ENCODE measurements around the gene JKAMP. TPM values are rescaled to one million over a fixed set of nuclear protein-coding genes. Genes with fewer than 3 reads are reported as not detected.
"Not testable (repeated sequence)": the region's sequence is repeated elsewhere in the genome, so short reads cannot be mapped to it uniquely, and the experiment has no call there.

JKAMP gene
- total RNA-seq, result 23.7 TPM
- long read RNA-seq, transcript JKAMP-201 (7 exons, 1,726 nt), result major isoform, 7 of 20 reads
- long read RNA-seq, partial matches to known transcripts, result 0 of 20 reads
- long read RNA-seq, other reads (novel, unspliced or antisense), result 8 of 20 reads

- intact Hi-C loops (cut with DNase I), result loop anchor here (5.0 kb wide), 1 partner anchor 1498 kb away; the partner anchor contains the start of genes SLC38A6 and TRMT5
Measured at GRCh38 chr14:59483819-59484638, at the start of gene JKAMP, which contains the start of gene L3HYPDH. TSS of gene JKAMP (plus strand) at chr14:59484517. CDS start at chr14:59484590, 73 bp downstream. TSS of gene L3HYPDH (minus strand) at chr14:59484408. CDS start at chr14:59484316, 92 bp downstream.

GRCh38 chr14:59435101-59435500, 49.2 kb upstream of the JKAMP start:
- ATAC-seq, result no peak
- intact Hi-C loops (cut with DNase I), result no loop called here
- DNase-seq (ENCODE audit: missing footprints), result no peak

More at GRCh38 chr14:59483819-59484638, at the start of gene JKAMP, which contains the start of gene L3HYPDH:
- DNase-seq (ENCODE audit: missing footprints) (peak; percentile 100), ATAC-seq (peak; percentile 98)

GRCh38 chr14:59435987-59436386, 48.3 kb upstream of the JKAMP start:
- ATAC-seq, result no peak
- intact Hi-C loops (cut with DNase I), result no loop called here
- no peak for DNase-seq (ENCODE audit: missing footprints)

GRCh38 chr14:59438195-59438647, 46.1 kb upstream of the JKAMP start:
- no peak for DNase-seq (ENCODE audit: missing footprints)
- intact Hi-C loops (cut with DNase I), result no loop called here
- no peak for ATAC-seq

- DNase-seq (ENCODE audit: missing footprints) (no peak), ATAC-seq (peak; percentile 77)
- intact Hi-C loops (cut with DNase I), result no loop called here
Measured at GRCh38 chr14:59439256-59439965, 44.9 kb upstream of the JKAMP start.

GRCh38 chr14:59448673-59449072, 35.6 kb upstream of the JKAMP start:
- ATAC-seq; DNase-seq (ENCODE audit: missing footprints); intact Hi-C loops (cut with DNase I): not testable (repeated sequence)

- no peak for ATAC-seq
- DNase-seq (ENCODE audit: missing footprints), result no peak
- intact Hi-C loops (cut with DNase I), result no loop called here
Measured at GRCh38 chr14:59450716-59451115, 33.6 kb upstream of the JKAMP start.

GRCh38 chr14:59451849-59452248, 32.5 kb upstream of the JKAMP start:
- intact Hi-C loops (cut with DNase I), result no loop called here
- ATAC-seq, result no peak
- no peak for DNase-seq (ENCODE audit: missing footprints)

GRCh38 chr14:59454139-59454538, 30.2 kb upstream of the JKAMP start:
- peak; percentile 91 for ATAC-seq
- DNase-seq (ENCODE audit: missing footprints), result no peak
- intact Hi-C loops (cut with DNase I), result no loop called here

- intact Hi-C loops (cut with DNase I), result no loop called here
- ATAC-seq (no peak), DNase-seq (ENCODE audit: missing footprints) (no peak)
Measured at GRCh38 chr14:59455411-59455810, 28.9 kb upstream of the JKAMP start.

GRCh38 chr14:59458486-59458885, 25.8 kb upstream of the JKAMP start:
- ATAC-seq (no peak), DNase-seq (ENCODE audit: missing footprints) (no peak)
- intact Hi-C loops (cut with DNase I), result no loop called here

GRCh38 chr14:59460378-59460777, 23.9 kb upstream of the JKAMP start:
- no peak for ATAC-seq
- no peak for DNase-seq (ENCODE audit: missing footprints)
- intact Hi-C loops (cut with DNase I), result no loop called here

GRCh38 chr14:59461891-59462290, 22.4 kb upstream of the JKAMP start:
- ATAC-seq (no peak), DNase-seq (ENCODE audit: missing footprints) (no peak)
- intact Hi-C loops (cut with DNase I), result no loop called here

- DNase-seq (ENCODE audit: missing footprints) (peak; percentile 69), ATAC-seq (peak; percentile 8)
- intact Hi-C loops (cut with DNase I), result no loop called here
Measured at GRCh38 chr14:59463787-59464485, 20.4 kb upstream of the JKAMP start.

- intact Hi-C loops (cut with DNase I), result no loop called here
- DNase-seq (ENCODE audit: missing footprints) (peak; percentile 88), ATAC-seq (peak; percentile 91)
Measured at GRCh38 chr14:59464486-59465315, 19.6 kb upstream of the JKAMP start.

- DNase-seq (ENCODE audit: missing footprints) (no peak), ATAC-seq (peak; percentile 65)
- intact Hi-C loops (cut with DNase I), result no loop called here
Measured at GRCh38 chr14:59465316-59466135, 18.8 kb upstream of the JKAMP start, which contains the start of gene GPR135. TSS of gene GPR135 (minus strand) at chr14:59465380. CDS start at chr14:59465226, 154 bp downstream.

- no peak for ATAC-seq
- no peak for DNase-seq (ENCODE audit: missing footprints)
- intact Hi-C loops (cut with DNase I), result no loop called here
Measured at GRCh38 chr14:59474172-59474571, 10.1 kb upstream of the JKAMP start.
